Testis (tissue), 3 donors: ENCODE measurements around the gene FCHSD1. TPM values are rescaled to one million over a fixed set of nuclear protein-coding genes. Genes with fewer than 3 reads are reported as not detected.

Experiments used
- DNase-seq: peaks from one replicate; pipeline ENCODE4 v3.0.0-alpha.2; 2019
- H3K27ac ChIP-seq, 2 donors: fragments of 200-600 bp; sonication (generic); one replicate each; pipeline ENCODE4 v1.5.1; 2019
- H3K27me3 ChIP-seq: fragments of 200-600 bp; sonication (generic); one replicate; pipeline ENCODE4 v1.5.1; 2019
- H3K36me3 ChIP-seq: fragments of 200-600 bp; sonication (generic); one replicate; pipeline ENCODE4 v1.5.1; 2017; ENCODE audit warnings: low read depth; ENCODE audit errors: missing control alignments
- H3K4me1 ChIP-seq: fragments of 200-600 bp; sonication (generic); one replicate; pipeline ENCODE4 v1.5.1; 2019
- H3K4me3 ChIP-seq, 2 donors: fragments of 200-600 bp; sonication (generic); one replicate each; pipeline ENCODE4 v1.5.1; 2017 to 2019
- H3K9me3 ChIP-seq: fragments of 200-600 bp; sonication (generic); one replicate; pipeline ENCODE4 v1.5.1; 2017
- POLR2A ChIP-seq: fragments of 450-650 bp; IDR thresholded peaks from one replicate; pipeline ENCODE4 v1.6.1; 2017; ENCODE audit warnings: antibody characterized with exemption, mild to moderate bottlenecking, moderate library complexity
- WGBS, 2 donors: methylation state at CpG; one replicate each; pipeline ENCODE4 v1.1.5; 2018; 5-methylcytosine and 5-hydroxymethylcytosine counted together
- intact Hi-C: fragments of 100-400 bp; cut with DNase I; formaldehyde crosslinking; loops from one replicate; pipeline ENCODE4 v1.15.1; 2023; ENCODE audit warnings: low total_unique reads
- polyA plus RNA-seq: library from polyadenylated mRNA; stranded (reverse); fragments of 350-450 nt; fragmentation: Illumina TruSeq; extraction: RNeasy Lipid Tissue Mini Kit (QIAGEN cat#74804); gene quantifications from one replicate; pipeline ENCODE4 v1.2.3, GENCODE V29; 2014; ENCODE audit warnings: low read depth, low replicate concordance; ENCODE audit not compliant: insufficient read depth
- total RNA-seq, 2 donors: library from RNA; depleted of rRNA; stranded (reverse); fragments of >200 nt; gene quantifications; one replicate each; pipeline ENCODE4 v1.2.3, GENCODE V29; 2016
- TF ChIP-seq, protein P1 (sequence below), 3 experiments: fragments of 450-650 bp in 2 of 3; fragments of 200-600 bp in 1 of 3; sonication (generic) in 1 of 3; IDR thresholded peaks; one replicate each; pipeline ENCODE4 v1.5.1; 2016 to 2019; ENCODE audit warnings: antibody characterized with exemption in 3 of 3, mild to moderate bottlenecking in 2 of 3, moderate library complexity in 1 of 3

The FCHSD1 gene
- total and polyA plus RNA-seq, 3 donors from 2014 or later, result 12.9 to 21.3 (median 19.3) TPM

DNA sequence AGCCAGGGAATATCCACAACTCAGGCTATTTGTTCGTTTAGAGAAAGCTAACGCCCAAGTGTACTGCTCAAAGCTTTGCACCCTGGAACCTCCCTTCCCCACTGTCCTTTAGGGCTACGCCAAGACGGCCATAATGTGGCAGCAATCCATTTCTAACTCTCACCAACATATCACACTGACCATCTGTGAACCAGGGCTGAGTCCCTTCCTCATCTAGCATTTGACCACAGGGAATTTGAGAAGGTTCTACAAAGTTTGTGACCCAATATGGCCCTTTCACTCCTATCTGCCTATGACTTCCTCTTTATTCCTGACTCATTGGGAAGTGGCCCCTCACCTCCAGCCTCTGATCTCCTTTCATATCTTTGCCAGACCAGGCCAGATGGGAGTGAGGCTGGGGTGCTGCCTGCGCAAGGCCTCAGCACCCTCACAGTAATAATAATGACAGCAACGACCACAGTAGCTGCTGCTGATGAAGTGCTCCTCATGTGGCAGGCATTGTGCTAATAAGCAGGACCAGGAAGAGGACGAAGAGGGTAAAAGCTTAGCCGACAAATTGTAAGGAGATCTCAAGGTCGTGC lies 40.2 kb upstream of the FCHSD1 start:
- no peak overlapping the region for H3K27ac ChIP-seq
- no peak for DNase-seq
- no peak for TF ChIP-seq POLR2A
- TF ChIP-seq, protein P1, sequence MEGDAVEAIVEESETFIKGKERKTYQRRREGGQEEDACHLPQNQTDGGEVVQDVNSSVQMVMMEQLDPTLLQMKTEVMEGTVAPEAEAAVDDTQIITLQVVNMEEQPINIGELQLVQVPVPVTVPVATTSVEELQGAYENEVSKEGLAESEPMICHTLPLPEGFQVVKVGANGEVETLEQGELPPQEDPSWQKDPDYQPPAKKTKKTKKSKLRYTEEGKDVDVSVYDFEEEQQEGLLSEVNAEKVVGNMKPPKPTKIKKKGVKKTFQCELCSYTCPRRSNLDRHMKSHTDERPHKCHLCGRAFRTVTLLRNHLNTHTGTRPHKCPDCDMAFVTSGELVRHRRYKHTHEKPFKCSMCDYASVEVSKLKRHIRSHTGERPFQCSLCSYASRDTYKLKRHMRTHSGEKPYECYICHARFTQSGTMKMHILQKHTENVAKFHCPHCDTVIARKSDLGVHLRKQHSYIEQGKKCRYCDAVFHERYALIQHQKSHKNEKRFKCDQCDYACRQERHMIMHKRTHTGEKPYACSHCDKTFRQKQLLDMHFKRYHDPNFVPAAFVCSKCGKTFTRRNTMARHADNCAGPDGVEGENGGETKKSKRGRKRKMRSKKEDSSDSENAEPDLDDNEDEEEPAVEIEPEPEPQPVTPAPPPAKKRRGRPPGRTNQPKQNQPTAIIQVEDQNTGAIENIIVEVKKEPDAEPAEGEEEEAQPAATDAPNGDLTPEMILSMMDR (IDR thresholded peaks at IDR 0.05), result no peak
- H3K9me3 ChIP-seq, result no peaks in the 10 kb centered on the region
- no peaks in the 10 kb centered on the region for H3K4me1 ChIP-seq
- H3K27me3 ChIP-seq, result no peaks in the 10 kb centered on the region
- no peak overlapping the region for H3K4me3 ChIP-seq
- WGBS, 2 donors, result 69 to 70% methylated on average over 9 of the region's 9 CpGs
- intact Hi-C loops, result no loop called here
- H3K36me3 ChIP-seq, result no peaks in the 10 kb centered on the region

DNA sequence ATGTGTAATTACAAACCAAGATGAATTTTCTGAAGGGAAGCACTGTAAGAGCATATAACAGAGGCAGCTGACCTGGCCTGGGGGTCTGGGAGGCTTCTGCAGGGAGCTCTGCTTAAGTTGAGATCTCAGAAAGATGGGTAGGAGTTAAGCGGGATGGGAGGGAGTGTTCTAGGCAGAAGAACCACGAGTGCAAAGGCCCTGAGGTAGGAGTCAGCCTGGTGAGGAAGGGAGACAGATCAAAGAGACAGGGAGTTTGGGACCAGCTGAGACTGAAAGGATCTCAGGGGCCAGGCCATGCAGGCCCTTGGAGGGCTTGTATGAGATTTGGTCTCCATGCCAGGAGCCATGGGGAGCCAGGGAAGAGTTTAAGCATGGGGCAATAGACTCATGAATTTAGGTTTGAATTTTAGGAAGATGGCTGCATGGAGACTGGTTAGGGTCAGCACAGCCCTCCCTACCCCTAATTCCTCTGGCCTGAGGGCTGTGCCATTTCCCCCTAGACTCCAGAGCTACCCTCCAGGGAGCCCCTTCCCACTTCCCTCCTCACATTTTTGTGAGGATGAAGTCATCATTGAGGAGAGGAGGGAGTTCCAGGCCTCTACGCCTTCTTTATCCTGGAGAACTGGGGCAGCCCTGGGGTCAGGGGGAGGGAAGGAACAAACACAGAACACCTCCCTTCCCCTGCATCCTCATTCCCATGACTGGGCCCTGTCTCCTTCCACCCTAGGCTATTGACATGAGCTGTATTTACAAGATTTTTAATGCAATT lies 35.6 kb upstream of the FCHSD1 start:
- H3K36me3 ChIP-seq, result no peaks in the 10 kb centered on the region
- WGBS, 2 donors, result 80 to 91% methylated on average over 3 of the region's 3 CpGs

DNA sequence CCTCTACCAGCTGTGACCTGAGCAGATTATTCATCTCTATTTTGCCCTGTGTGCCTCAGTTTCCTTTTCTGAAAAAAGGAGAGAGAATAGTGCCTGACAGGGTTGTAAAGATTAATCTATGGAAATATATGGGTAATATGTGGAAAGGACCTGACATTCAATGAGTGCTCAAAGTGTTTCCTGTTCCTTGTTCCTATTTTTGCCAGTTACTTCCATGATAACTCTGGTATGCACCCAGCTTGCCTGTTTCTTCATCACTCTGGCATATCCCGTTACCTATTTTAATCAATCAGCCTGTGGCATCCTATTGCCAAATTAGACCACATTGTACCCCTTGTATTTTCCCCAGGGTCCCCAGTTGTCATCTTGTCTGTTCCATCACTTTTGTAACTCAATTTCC lies 34.4 kb upstream of the FCHSD1 start:
- Histone ChIP-seq H3K27me3 (no peaks in the 10 kb centered on the region), H3K4me3 (no peak overlapping the region), H3K4me1 (peaks cover 5% of the 10 kb centered on the region), H3K36me3 (no peaks in the 10 kb centered on the region), H3K9me3 (no peaks in the 10 kb centered on the region), H3K27ac (no peak overlapping the region)
- WGBS, 2 donors, result 83 to 86% methylated on average over 1 of the region's 1 CpG
- intact Hi-C loops, result no loop called here
- no peak for TF ChIP-seq POLR2A
- TF ChIP-seq, protein P1 (IDR thresholded peaks at IDR 0.05), result no peak
- DNase-seq, result no peak

More for the DNA sequence above, 35.6 kb upstream of the FCHSD1 start:
- intact Hi-C loops, result no loop called here
- no peak for DNase-seq
- Histone ChIP-seq H3K4me3 (no peak overlapping the region), H3K4me1 (peaks cover 5% of the 10 kb centered on the region), H3K27me3 (no peaks in the 10 kb centered on the region), H3K27ac (no peak overlapping the region), H3K9me3 (no peaks in the 10 kb centered on the region)
- TF ChIP-seq, protein P1 (IDR thresholded peaks at IDR 0.05), result no peak
- TF ChIP-seq POLR2A, result no peak

DNA sequence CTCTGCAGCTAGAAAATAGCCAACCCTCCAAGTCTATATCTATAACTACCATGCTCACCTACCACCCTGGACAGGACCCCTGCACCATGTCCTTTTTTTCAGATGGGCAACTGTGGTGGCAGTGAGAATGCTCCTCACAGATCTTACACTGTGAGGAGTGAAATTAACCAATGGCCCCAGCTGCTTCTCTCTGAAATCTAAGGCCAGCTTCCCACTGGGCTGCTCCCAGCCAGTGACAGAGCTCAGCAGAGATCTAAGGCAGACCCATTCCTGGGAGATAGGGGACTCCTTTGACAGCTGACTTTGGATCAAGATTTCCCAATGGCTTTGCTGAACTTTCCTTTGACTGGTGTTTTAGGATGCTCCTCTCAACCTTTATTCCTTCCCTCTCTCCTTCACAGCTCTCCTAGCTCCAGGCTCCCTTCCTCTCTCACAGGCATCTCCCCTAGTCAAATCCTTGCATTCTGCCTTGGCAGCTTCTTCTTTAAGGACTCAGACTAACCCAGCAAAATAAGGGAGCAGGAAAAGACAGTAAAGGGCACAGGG lies 32.5 kb upstream of the FCHSD1 start:
- no peak for DNase-seq
- Histone ChIP-seq H3K4me3 (no peak overlapping the region), H3K4me1 (peaks cover 5% of the 10 kb centered on the region), H3K9me3 (no peaks in the 10 kb centered on the region), H3K27me3 (no peaks in the 10 kb centered on the region), H3K27ac (no peak overlapping the region), H3K36me3 (no peaks in the 10 kb centered on the region)
- no peak for TF ChIP-seq POLR2A
- TF ChIP-seq, protein P1 (IDR thresholded peaks at IDR 0.05), result no peak
- intact Hi-C loops, result no loop called here
